Stimulated activated CD4-positive, alpha-beta T cell treated with anti-CD3 and anti-CD28 coated beads, Interleukin-15, amount 100 ng/mL, for 1 hour (primary cell): Measurements from ENCODE around the gene ZMYM2.
"Not testable (repeated sequence)": the region's sequence is repeated elsewhere in the genome, so short reads cannot be mapped to it uniquely, and the experiment has no call there.

ENCODE experiments used
- DNase-seq, 2 donors: peaks; one replicate each; pipeline ENCODE4 v3.0.0-alpha.2; 2020; ENCODE audit warnings: low read depth in 1 of 2, low spot score in 1 of 2

Gene ZMYM2

DNA sequence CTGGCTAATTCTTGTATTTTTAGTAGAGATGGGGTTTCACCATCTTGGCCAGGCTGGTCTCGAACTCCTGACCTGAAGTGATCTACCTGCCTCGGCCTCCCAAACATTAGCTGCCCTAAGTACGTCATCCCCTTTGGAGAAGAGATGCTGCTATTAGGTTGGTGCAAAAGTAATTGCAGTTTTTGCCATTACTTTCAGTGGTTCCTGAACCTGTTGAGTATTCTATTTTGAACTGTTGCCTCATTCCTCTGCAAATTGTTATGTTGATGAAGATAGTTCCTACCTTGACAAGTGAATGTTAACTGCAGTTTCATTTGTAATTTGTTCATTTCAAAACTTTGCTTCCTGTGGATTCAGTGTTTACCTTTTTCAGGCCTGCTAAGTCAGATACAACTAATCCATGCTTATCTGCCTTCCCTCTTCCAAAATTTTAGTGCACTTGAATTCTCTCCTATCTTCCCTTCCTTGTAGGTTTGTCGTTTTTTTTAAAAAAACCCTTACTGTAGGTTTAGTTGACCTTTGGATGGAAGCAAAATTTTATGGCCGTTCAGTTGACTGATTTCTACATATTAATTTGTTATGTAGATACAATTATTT is 24.0 kb downstream of the ZMYM2 start:
- DNase-seq, result no peak

GRCh38 chr13:19984430-19985218 is 26.1 kb downstream of the ZMYM2 start:
- no peak for DNase-seq

GRCh38 chr13:19985219-19985556 is 26.7 kb downstream of the ZMYM2 start:
- no peak for DNase-seq

DNA sequence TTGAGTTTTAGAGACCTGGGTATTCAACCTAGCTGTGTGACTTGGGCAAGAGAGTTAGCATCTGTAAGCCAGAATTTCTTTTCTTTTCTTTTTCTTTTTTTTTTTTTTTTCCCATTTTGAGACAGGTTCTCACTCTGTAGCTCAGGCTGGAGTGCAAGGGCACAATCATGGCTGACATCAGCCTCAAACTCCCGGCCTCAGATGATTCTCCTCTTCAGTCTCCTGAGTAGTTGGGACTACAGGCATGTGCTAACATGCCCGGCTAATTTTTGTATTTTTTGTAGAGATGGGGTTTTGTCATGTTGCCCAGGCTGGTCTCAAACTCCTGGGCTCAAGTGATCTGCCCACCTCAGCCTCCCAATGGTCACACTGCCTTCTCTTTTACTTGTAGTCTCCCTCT is 33.0 kb downstream of the ZMYM2 start:
- DNase-seq, result no peak

DNA sequence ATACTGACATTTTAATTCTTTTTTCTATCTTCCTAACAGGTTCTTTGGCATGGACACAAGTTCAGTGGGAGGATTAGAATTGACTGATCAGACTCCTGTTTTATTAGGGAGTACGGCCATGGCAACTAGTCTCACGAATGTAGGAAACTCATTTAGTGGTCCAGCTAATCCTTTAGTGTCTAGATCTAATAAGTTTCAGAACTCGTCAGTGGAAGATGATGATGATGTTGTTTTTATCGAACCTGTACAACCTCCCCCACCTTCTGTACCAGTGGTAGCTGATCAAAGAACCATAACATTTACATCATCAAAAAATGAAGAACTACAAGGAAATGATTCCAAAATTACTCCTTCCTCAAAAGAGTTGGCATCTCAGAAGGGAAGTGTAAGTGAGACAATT is 34.5 kb downstream of the ZMYM2 start:
- DNase-seq, result no peak

DNA sequence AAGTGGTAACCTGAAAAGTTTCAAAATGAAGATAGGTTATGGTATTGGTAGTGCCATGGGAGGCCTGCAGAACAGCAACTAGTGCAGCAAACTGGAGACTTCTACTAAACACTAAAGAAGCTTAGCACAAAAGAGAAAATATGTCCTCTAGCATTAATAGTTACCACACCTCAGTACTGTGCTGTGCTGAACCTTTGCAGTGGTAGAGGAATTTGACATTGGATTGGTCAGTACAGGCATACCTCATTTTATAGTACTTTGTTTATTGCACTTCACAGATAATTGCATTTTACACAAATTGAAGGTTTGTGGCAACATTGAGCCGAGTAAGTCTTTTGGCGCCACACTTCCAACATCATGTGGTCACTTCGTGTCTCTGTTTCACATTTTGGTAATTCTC is 40.4 kb downstream of the ZMYM2 start:
- no peak for DNase-seq

- no peak for DNase-seq
These were observed 41.6 kb downstream of the ZMYM2 start for GRCh38 chr13:20000062-20000552.

DNA sequence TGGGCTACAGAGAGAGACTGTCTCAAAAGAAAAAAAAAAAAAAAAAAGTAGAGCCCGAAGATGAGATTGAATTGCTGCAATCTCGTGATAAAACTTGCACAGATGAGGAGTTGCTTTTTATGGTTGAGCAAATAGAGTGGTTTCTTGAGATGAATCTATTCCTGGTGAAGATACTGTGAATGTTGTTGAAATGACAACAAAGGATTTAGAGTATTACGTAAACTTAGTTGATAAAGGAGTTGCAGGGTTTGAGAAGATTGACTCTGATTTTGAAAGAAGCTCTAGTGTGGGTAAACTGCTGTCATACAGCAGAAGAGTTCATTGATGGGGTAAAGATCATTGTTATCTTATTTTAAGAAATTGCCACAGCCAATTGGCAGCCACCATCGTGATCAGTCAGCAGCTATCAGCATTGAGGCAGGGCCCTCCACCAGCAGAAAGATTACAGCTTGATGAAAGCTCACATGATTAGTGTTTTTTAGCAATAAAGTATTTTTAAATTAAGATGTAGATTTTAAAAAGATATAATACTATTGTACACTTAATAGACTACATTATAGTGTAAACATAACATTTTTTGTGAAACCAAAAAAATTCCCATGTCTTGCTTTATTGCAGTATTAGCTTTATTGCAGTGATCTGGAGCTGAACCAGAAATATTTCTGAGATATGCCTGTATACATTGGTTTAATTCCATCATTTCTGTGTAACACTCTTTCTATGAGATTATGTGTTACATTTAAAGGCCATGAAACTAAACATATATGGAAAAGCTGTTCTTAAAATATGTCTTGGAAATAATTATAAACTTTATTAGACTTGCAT is 43.1 kb downstream of the ZMYM2 start:
- DNase-seq, result no peak

GRCh38 chr13:20002787-20003186 is 44.3 kb downstream of the ZMYM2 start:
- no peak for DNase-seq

DNA sequence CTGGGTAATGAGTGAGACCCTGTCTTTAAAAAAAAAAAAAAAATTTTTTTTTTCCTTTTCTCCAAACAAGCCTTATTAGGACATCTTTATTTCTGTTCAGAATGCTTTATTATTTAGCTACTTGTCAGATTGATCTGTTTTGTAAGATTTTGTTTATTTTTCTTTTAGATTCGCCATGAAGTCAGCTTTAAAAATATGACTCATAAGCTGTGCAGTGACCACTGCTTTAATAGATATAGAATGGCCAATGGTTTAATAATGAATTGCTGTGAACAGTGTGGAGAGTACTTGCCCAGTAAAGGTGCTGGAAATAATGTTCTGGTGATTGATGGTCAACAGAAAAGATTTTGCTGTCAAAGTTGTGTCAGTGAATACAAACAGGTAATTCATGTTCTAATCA is 47.7 kb downstream of the ZMYM2 start:
- DNase-seq, result no peak

DNA sequence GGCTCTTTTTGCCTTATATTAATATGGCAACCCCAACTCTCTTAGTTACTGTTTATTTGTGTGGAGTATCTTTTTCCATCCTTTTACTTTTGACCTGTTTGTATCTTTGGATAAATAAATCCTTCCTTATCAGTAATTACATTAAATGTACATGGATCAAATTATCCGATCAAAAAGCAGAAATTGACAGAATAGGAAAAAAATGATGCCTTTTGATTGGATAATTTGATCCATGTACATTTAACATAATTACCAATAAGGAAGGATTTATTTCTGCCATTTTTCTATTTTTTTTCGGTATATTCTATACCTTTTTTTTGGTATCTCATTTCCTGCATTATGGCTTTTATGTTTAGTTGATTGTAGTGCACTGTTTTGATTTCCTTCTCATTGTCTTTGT is 57.2 kb downstream of the ZMYM2 start:
- no peak for DNase-seq

DNA sequence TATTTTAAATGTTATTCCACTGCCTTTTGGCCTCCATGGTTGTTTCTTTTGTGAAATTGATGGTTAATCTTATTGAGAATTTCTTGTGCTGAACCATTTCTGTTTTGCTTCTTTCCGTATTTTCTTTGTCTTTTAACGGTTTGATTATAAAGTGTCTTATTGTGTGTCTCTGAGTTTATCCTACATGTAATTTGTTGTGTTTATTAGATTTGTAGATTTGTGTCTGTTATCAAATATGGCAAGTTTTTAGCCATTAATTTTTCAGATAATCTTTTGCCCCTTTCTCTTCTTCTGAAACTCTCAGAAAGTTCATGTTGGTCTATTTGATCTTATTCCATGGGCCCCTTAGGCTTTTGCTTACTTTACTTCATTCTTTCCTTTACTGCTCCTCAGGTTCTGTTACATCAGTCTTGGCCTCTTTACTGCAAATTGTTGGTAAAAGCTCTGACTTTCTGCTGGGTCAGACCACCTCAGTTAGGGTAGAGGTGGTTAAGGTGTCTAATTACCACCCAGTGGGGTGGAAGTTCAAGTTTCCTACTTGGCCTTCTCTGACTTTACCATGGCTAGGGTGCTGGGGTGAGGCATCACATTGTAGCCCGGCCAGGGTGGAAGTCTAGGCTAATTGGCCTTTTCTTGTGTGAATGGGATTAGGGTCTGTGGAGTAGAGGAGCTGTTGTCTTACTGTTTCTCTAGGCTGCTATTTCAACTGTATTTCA is 58.3 kb downstream of the ZMYM2 start:
- no peak for DNase-seq

- no peak for DNase-seq
These were observed 58.8 kb downstream of the ZMYM2 start for GRCh38 chr13:20017365-20017711.

DNA sequence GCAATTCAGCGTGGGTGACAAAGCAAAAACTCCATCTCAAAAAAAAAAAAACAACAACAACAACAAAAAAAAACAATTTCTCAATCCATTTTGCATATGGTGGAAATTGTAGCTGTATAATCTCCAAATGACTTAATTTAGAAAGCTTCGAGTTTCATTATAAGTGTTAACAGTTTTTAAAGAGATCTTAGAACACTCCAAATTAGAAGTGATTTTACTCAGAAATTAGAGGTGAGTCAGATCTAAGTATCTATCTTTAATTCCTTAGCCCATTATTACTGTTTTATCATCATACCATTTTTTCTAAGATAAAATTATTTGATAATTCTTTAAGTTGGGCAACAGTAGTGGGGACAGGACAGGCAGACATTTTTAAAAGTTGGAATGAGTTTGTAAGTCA is 60.5 kb downstream of the ZMYM2 start:
- no peak for DNase-seq

- DNase-seq, result no peak
These were observed 66.2 kb downstream of the ZMYM2 start for GRCh38 chr13:20024702-20025101.

GRCh38 chr13:20028953-20029352 is 70.4 kb downstream of the ZMYM2 start:
- no peak for DNase-seq

GRCh38 chr13:20033486-20033885 is 75.0 kb downstream of the ZMYM2 start:
- DNase-seq, result no peak

GRCh38 chr13:20035130-20035529 is 76.6 kb downstream of the ZMYM2 start:
- no peak for DNase-seq

DNA sequence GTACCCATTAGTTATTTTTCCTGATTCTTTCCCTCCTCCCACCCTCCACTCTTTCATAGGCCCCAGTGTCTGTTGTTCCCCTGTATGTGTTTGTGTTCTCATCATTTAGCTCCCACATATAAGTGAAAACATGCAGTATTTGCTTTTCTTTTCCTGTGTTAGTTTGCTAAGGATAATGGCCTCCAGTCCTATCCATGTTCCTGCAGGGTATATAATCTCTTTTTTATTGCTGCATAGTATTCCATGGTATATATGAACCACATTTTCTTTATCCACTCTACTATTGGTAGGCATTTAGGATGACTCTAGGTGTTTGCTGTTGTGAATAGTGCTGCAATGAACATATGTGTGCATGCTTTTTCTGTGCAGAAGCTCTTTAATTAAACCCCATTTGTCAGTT is 79.4 kb downstream of the ZMYM2 start:
- DNase-seq, result no peak

DNA sequence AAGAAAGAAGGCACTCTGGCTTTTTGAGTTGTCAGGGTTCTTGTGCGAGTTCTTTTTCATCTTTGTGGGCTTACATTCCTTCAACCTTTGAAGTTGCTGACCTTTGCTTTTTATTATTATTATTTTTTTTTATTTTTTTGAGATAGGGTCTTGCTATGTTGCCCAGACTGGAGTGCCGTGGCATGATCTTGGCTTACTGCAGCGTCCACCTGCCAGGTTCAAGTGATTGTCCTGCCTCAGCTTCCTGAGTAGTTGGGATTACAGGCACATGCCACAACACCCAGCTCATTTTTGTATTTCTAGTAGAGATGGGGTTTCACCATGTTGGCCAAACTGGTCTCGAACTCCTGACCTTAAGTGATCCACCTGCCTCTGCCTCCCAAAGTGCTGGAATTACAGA is 84.1 kb downstream of the ZMYM2 start:
- DNase-seq, result not testable (repeated sequence)

DNA sequence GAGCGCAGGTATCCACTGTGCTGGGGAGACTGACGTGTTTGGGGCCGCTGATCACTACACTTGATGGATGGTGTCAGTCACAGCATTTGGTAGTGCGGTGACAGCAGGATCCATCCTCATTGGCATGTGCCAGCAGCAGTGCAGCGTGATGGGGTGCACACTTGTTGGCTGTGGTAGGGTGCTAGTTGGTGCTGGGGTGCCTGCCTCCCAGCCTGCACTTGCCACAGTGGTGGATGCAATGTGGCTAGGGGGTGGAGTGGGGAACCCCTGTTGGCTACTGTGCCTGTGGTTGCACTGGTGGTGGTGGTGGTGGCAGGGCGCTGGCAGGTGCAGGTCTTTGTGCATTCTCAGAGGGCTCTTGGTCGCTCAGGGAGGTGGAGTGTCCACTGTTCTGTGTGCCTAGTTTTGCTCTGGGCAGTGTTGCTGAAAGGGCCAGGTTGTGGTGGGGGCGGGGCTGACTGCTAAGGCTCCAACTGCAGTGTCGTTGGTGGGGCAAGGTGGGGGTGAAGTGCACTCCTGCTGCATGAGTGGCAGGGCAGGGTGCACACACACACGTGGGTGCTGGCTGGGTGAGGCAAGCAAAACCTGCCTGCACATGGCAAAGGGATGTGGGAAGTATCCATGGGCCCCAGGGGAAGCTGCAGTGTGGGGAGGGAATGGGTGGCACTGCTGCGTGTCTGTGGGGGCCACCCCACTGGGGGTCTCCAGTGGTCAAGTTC is 84.8 kb downstream of the ZMYM2 start:
- DNase-seq, result no peak
